ENCODE results near the gene FHAD1. TPM values are rescaled to one million over a fixed set of nuclear protein-coding genes. Genes with fewer than 3 reads are reported as not detected.
A peak's percentile ranks its signal among the peaks of the same experiment; 100 is the strongest.

The FHAD1 gene
- total RNA-seq, 2 experiments from 2014 or later = not detected

- CTCF ChIA-PET = interaction anchor here (0.7 kb wide), 1 partner anchor 990 kb away, joined by 3 read pairs; no protein-coding TSS in a partner anchor
Observed at GRCh38 chr1:15229707-15230131, 17.3 kb upstream of the FHAD1 start.

GRCh38 chr1:15231714-15232201, 15.3 kb upstream of the FHAD1 start:
- no peaks in the 10 kb centered on the region for H3K27me3 ChIP-seq (ENCODE audit: control insufficient read depth in 1 of 2, insufficient read depth in 2 of 2, low read length in 2 of 2)
- no peak overlapping the region for H3K4me3 Mint-ChIP-seq
- no peaks in the 10 kb centered on the region for H3K9me3 Mint-ChIP-seq
- H3K4me1 Mint-ChIP-seq (ENCODE audit: low read depth) = no peaks in the 10 kb centered on the region
- H3K4me3 ChIP-seq (ENCODE audit: low read length) = no peak overlapping the region
- H3K27ac Mint-ChIP-seq = no peak overlapping the region
- no peaks in the 10 kb centered on the region for H3K36me3 Mint-ChIP-seq (ENCODE audit: low read depth)
- no peak for TF ChIP-seq CTCF (IDR thresholded peaks at IDR 0.05)
- CTCF ChIA-PET = no interaction called here
- ATAC-seq (ENCODE audit: poor library complexity) = no peak
- peak in 3 of 14 experiments; percentile 18 to 53 (median 49) for DNase-seq
- H3K9me3 ChIP-seq (ENCODE audit: control insufficient read depth in 1 of 2, insufficient read depth in 1 of 2, low read length in 2 of 2) = no peaks in the 10 kb centered on the region
- no peak overlapping the region for H3K27ac ChIP-seq (ENCODE audit: low read depth in 1 of 2, low read length in 2 of 2)
- peaks cover 10% of the 10 kb centered on the region for H3K27me3 Mint-ChIP-seq
- H3K36me3 ChIP-seq (ENCODE audit: insufficient read depth, low read length) = no peaks in the 10 kb centered on the region
- intact Hi-C loops (cut with DNase I, micrococcal nuclease) = no loop called here
- POLR2A ChIA-PET = no interaction called here
- no peaks in the 10 kb centered on the region for H3K4me1 ChIP-seq (ENCODE audit: insufficient read depth, low read length)

More at GRCh38 chr1:15229707-15230131, 17.3 kb upstream of the FHAD1 start:
- Histone ChIP-seq H3K9me3 (ENCODE audit: control insufficient read depth in 1 of 2, insufficient read depth in 1 of 2, low read length in 2 of 2) (no peaks in the 10 kb centered on the region), H3K27me3 (ENCODE audit: control insufficient read depth in 1 of 2, insufficient read depth in 2 of 2, low read length in 2 of 2) (peaks cover 0 to under 1% of the 10 kb centered on the region in 2 experiments), H3K4me3 (ENCODE audit: low read length) (no peak overlapping the region), H3K27ac (ENCODE audit: low read depth in 1 of 2, low read length in 2 of 2) (no peak overlapping the region), H3K4me1 (ENCODE audit: insufficient read depth, low read length) (no peaks in the 10 kb centered on the region), H3K36me3 (ENCODE audit: insufficient read depth, low read length) (no peaks in the 10 kb centered on the region)
- no peak for ATAC-seq (ENCODE audit: poor library complexity)
- no peak overlapping the region for H3K27ac Mint-ChIP-seq
- POLR2A ChIA-PET = no interaction called here
- peaks cover 6% of the 10 kb centered on the region for H3K27me3 Mint-ChIP-seq
- H3K4me1 Mint-ChIP-seq (ENCODE audit: low read depth) = no peaks in the 10 kb centered on the region
- no peak for TF ChIP-seq CTCF (IDR thresholded peaks at IDR 0.05)
- intact Hi-C loops (cut with DNase I, micrococcal nuclease) = no loop called here
- DNase-seq = no peak
- H3K4me3 Mint-ChIP-seq = no peak overlapping the region
- no peaks in the 10 kb centered on the region for H3K36me3 Mint-ChIP-seq (ENCODE audit: low read depth)
- no peaks in the 10 kb centered on the region for H3K9me3 Mint-ChIP-seq

- ATAC-seq (ENCODE audit: poor library complexity) (no peak), DNase-seq (no peak)
- H3K4me3 ChIP-seq (ENCODE audit: low read length) = no peak overlapping the region
- peaks cover 0 to 3% of the 10 kb centered on the region in 2 experiments for H3K27me3 ChIP-seq (ENCODE audit: control insufficient read depth in 1 of 2, insufficient read depth in 2 of 2, low read length in 2 of 2)
- no peak for TF ChIP-seq CTCF (IDR thresholded peaks at IDR 0.05)
- peaks cover 12% of the 10 kb centered on the region for H3K27me3 Mint-ChIP-seq
- ChIA-PET CTCF (no interaction called here), POLR2A (no interaction called here)
- H3K4me1 Mint-ChIP-seq (ENCODE audit: low read depth) = no peaks in the 10 kb centered on the region
- no peaks in the 10 kb centered on the region for H3K36me3 ChIP-seq (ENCODE audit: insufficient read depth, low read length)
- intact Hi-C loops (cut with DNase I, micrococcal nuclease) = no loop called here
- H3K9me3 Mint-ChIP-seq = no peaks in the 10 kb centered on the region
- H3K27ac ChIP-seq (ENCODE audit: low read depth in 1 of 2, low read length in 2 of 2) = no peak overlapping the region
- H3K4me3 Mint-ChIP-seq = no peak overlapping the region
- no peaks in the 10 kb centered on the region for H3K4me1 ChIP-seq (ENCODE audit: insufficient read depth, low read length)
- no peaks in the 10 kb centered on the region for H3K36me3 Mint-ChIP-seq (ENCODE audit: low read depth)
- no peaks in the 10 kb centered on the region for H3K9me3 ChIP-seq (ENCODE audit: control insufficient read depth in 1 of 2, insufficient read depth in 1 of 2, low read length in 2 of 2)
- no peak overlapping the region for H3K27ac Mint-ChIP-seq
Observed at GRCh38 chr1:15233689-15234088, 13.3 kb upstream of the FHAD1 start.

Measured in CD4-positive, alpha-beta T cell (primary cell).